ENCODE measurements around the gene F8.

Gene F8

GRCh38 chrX:155056877-155057792 is 34.6 kb upstream of the F8 start (continued):
- TF ChIP-seq, protein P1, sequence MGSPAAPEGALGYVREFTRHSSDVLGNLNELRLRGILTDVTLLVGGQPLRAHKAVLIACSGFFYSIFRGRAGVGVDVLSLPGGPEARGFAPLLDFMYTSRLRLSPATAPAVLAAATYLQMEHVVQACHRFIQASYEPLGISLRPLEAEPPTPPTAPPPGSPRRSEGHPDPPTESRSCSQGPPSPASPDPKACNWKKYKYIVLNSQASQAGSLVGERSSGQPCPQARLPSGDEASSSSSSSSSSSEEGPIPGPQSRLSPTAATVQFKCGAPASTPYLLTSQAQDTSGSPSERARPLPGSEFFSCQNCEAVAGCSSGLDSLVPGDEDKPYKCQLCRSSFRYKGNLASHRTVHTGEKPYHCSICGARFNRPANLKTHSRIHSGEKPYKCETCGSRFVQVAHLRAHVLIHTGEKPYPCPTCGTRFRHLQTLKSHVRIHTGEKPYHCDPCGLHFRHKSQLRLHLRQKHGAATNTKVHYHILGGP (tag by site-specific recombination; IDR thresholded peaks at IDR 0.05) = no peak
- TF ChIP-seq IKZF3 (tag by site-specific recombination; IDR thresholded peaks at IDR 0.05) = peak; percentile 91
- no peak for TF ChIP-seq ZNF23 (tag by site-specific recombination; IDR thresholded peaks at IDR 0.05; ENCODE audit: borderline replicate concordance)
- no peak for TF ChIP-seq SCRT1 (tag by site-specific recombination; IDR thresholded peaks at IDR 0.05; ENCODE audit: borderline replicate concordance)
- no peak for TF ChIP-seq ZNF423 (tag by site-specific recombination; IDR thresholded peaks at IDR 0.05)
- no peak for TF ChIP-seq ZNF639 (tag by site-specific recombination; IDR thresholded peaks at IDR 0.05)
- TF ChIP-seq ZNF426 (tag by site-specific recombination; IDR thresholded peaks at IDR 0.05) = no peak
- no peak for TF ChIP-seq ZNF354C (tag by site-specific recombination; IDR thresholded peaks at IDR 0.05; ENCODE audit: borderline replicate concordance, low read depth)
- no peak for TF ChIP-seq ZNF174 (tag by site-specific recombination; IDR thresholded peaks at IDR 0.05)
- TF ChIP-seq ELK4 (IDR thresholded peaks at IDR 0.05; ENCODE audit: borderline replicate concordance, low read depth, low read length) = no peak
- no peak for TF ChIP-seq ZNF175 (tag by site-specific recombination; IDR thresholded peaks at IDR 0.05)
- no peak for TF ChIP-seq ZNF776 (tag by site-specific recombination; IDR thresholded peaks at IDR 0.05; ENCODE audit: borderline replicate concordance)
- no peak for TF ChIP-seq ZNF792 (tag by site-specific recombination; IDR thresholded peaks at IDR 0.05)
- peak; percentile 78 for TF ChIP-seq ZNF600 (tag by site-specific recombination; IDR thresholded peaks at IDR 0.05)
- TF ChIP-seq ZNF341 (tag by site-specific recombination; IDR thresholded peaks at IDR 0.05; ENCODE audit: low read depth) = peak; percentile 94
- TF ChIP-seq ZNF157 (tag by site-specific recombination; IDR thresholded peaks at IDR 0.05) = no peak
- TF ChIP-seq ZNF560 (tag by site-specific recombination; IDR thresholded peaks at IDR 0.05; ENCODE audit: borderline replicate concordance) = no peak
- TF ChIP-seq ZFP41 (tag by site-specific recombination; IDR thresholded peaks at IDR 0.05; ENCODE audit: borderline replicate concordance) = no peak
- TF ChIP-seq OSR2 (tag by site-specific recombination; IDR thresholded peaks at IDR 0.05) = no peak
- no peak for TF ChIP-seq ZNF148 (tag by site-specific recombination; IDR thresholded peaks at IDR 0.05; ENCODE audit: borderline replicate concordance)
- TF ChIP-seq, protein P2, sequence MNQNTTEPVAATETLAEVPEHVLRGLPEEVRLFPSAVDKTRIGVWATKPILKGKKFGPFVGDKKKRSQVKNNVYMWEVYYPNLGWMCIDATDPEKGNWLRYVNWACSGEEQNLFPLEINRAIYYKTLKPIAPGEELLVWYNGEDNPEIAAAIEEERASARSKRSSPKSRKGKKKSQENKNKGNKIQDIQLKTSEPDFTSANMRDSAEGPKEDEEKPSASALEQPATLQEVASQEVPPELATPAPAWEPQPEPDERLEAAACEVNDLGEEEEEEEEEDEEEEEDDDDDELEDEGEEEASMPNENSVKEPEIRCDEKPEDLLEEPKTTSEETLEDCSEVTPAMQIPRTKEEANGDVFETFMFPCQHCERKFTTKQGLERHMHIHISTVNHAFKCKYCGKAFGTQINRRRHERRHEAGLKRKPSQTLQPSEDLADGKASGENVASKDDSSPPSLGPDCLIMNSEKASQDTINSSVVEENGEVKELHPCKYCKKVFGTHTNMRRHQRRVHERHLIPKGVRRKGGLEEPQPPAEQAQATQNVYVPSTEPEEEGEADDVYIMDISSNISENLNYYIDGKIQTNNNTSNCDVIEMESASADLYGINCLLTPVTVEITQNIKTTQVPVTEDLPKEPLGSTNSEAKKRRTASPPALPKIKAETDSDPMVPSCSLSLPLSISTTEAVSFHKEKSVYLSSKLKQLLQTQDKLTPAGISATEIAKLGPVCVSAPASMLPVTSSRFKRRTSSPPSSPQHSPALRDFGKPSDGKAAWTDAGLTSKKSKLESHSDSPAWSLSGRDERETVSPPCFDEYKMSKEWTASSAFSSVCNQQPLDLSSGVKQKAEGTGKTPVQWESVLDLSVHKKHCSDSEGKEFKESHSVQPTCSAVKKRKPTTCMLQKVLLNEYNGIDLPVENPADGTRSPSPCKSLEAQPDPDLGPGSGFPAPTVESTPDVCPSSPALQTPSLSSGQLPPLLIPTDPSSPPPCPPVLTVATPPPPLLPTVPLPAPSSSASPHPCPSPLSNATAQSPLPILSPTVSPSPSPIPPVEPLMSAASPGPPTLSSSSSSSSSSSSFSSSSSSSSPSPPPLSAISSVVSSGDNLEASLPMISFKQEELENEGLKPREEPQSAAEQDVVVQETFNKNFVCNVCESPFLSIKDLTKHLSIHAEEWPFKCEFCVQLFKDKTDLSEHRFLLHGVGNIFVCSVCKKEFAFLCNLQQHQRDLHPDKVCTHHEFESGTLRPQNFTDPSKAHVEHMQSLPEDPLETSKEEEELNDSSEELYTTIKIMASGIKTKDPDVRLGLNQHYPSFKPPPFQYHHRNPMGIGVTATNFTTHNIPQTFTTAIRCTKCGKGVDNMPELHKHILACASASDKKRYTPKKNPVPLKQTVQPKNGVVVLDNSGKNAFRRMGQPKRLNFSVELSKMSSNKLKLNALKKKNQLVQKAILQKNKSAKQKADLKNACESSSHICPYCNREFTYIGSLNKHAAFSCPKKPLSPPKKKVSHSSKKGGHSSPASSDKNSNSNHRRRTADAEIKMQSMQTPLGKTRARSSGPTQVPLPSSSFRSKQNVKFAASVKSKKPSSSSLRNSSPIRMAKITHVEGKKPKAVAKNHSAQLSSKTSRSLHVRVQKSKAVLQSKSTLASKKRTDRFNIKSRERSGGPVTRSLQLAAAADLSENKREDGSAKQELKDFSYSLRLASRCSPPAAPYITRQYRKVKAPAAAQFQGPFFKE (tag by site-specific recombination; IDR thresholded peaks at IDR 0.05; ENCODE audit: borderline replicate concordance) = no peak
- TF ChIP-seq ZNF2 (tag by site-specific recombination; IDR thresholded peaks at IDR 0.05) = peak; percentile 55; the same call in 1 of the 2 replicates
- TF ChIP-seq ZBTB1 (tag by site-specific recombination; IDR thresholded peaks at IDR 0.05) = no peak
- TF ChIP-seq ZSCAN30 (tag by site-specific recombination; IDR thresholded peaks at IDR 0.05) = peak; percentile 16; the same call in 1 of the 2 replicates
- no peak for TF ChIP-seq ZBTB26 (tag by site-specific recombination; optimal IDR thresholded peaks at IDR 0.05)

Measured in HEK293 (cell line).